Kidney epithelial cell (primary cell): ENCODE data around the gene DSC2. TPM values are rescaled to one million over a fixed set of nuclear protein-coding genes. Genes with fewer than 3 reads are reported as not detected.

Experiments
- DNase-seq: peaks from one replicate; pipeline ENCODE4 v3.0.0-alpha.2; 2010; ENCODE audit warnings: low read depth
- H3K27me3 ChIP-seq: 2 replicates; pipeline ENCODE4 v1.6.0; 2011; ENCODE audit warnings: low read length; ENCODE audit not compliant: control insufficient read depth, insufficient read depth
- H3K36me3 ChIP-seq: 2 replicates; pipeline ENCODE4 v1.5.1; 2011; ENCODE audit warnings: low read length; ENCODE audit not compliant: control insufficient read depth, insufficient read depth
- H3K4me3 ChIP-seq: 2 replicates; pipeline ENCODE4 v1.5.1; 2011; ENCODE audit warnings: low read depth, mild to moderate bottlenecking, control low read depth, low read length
- CTCF ChIP-seq: IDR thresholded peaks from 2 replicates; pipeline ENCODE4 v1.5.1; 2011; ENCODE audit warnings: mild to moderate bottlenecking, moderate library complexity, low read length, control low read depth, inconsistent platforms; ENCODE audit not compliant: insufficient read depth, poor library complexity, severe bottlenecking
- total RNA-seq: library from RNA; depleted of rRNA; stranded (reverse); fragments of >200 nt; gene quantifications from 2 replicates; pipeline ENCODE4 v1.2.3, GENCODE V29; 2015

The DSC2 gene
- total RNA-seq, 1 donor from 2014 or later: 31.8 TPM

DNA sequence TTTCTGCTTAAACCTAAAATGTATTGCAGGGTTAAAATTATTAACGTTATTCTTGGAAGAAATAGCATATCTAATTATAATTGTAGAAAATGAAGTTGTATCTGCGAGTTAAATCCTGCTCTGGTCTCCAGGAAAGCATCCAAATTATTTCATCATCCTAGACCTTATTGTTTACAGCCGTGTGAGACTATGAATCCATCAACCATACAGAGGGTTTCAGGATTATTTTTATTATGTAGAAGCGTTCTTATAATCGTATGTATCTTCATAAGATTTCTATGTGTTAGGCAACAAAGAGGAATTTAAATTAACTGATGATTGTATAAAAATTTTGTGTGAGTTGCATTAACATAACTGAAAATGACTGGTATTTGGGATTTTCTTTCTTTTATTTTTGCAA lies 45.2 kb downstream of the DSC2 start:
- no peaks in the 10 kb centered on the region for H3K36me3 ChIP-seq
- DNase-seq: no peak
- no peak for TF ChIP-seq CTCF
- H3K4me3 ChIP-seq: no peak overlapping the region
- H3K27me3 ChIP-seq: no peaks in the 10 kb centered on the region

- Histone ChIP-seq H3K4me3 (no peak overlapping the region), H3K36me3 (no peaks in the 10 kb centered on the region), H3K27me3 (no peaks in the 10 kb centered on the region)
- no peak for TF ChIP-seq CTCF
- DNase-seq: no peak
Observed at GRCh38 chr18:31056296-31056695, 45.9 kb downstream of the DSC2 start.

DNA sequence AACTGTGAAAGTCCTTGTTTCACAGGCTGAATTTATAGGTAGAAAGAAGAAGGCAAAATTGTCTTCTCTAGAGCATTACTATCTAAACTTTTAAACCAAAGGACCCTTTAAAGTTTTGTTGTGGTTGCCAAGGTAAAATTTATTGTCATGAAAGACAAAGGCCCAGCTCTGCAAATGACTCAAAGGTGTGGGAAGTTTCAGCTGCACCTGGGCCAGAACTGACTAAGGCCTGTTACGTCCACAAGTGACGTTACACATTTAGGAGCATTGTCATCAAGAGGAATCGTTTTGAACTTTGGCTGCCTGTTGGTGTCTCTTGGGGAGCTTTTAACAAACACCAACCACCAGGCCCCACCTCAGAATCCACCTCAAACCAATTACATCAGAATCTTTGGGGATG lies 51.6 kb downstream of the DSC2 start:
- H3K4me3 ChIP-seq: no peak overlapping the region
- no peak for DNase-seq
- TF ChIP-seq CTCF: no peak

GRCh38 chr18:31049189-31049588 lies 53.0 kb downstream of the DSC2 start:
- DNase-seq: no peak
- H3K27me3 ChIP-seq: peaks cover 2% of the 10 kb centered on the region
- TF ChIP-seq CTCF: no peak
- no peaks in the 10 kb centered on the region for H3K36me3 ChIP-seq
- H3K4me3 ChIP-seq: no peak overlapping the region

More for the DNA sequence above, 51.6 kb downstream of the DSC2 start:
- Histone ChIP-seq H3K36me3 (no peaks in the 10 kb centered on the region), H3K27me3 (no peaks in the 10 kb centered on the region)

DNA sequence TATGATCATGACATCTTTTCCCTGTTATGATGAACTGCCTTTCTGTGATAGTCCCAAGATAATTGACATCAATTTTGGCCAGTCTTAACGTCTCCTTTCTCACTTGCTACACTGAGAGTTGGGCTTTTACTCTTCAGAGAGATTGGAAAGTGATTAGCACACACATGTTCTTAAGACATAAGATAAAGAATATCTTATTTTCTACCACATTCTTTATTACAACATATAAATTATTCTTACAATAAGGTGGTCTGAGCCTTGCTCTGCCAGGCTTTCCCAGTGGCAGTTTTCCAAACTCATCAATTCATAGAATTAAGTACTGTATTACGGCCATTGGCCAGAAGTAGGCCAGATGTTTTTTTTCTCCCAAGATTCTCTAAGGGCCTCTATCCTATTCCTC lies 54.0 kb downstream of the DSC2 start:
- Histone ChIP-seq H3K36me3 (no peaks in the 10 kb centered on the region), H3K27me3 (peaks cover 11% of the 10 kb centered on the region), H3K4me3 (no peak overlapping the region)
- DNase-seq: no peak
- TF ChIP-seq CTCF: no peak

- Histone ChIP-seq H3K36me3 (no peaks in the 10 kb centered on the region), H3K27me3 (peaks cover 23% of the 10 kb centered on the region), H3K4me3 (no peak overlapping the region)
- no peak for TF ChIP-seq CTCF
- DNase-seq: no peak
Observed at GRCh38 chr18:31046916-31047315, 55.3 kb downstream of the DSC2 start.
